A549 (cell line): ENCODE data around the gene GPR176. TPM values are rescaled to one million over a fixed set of nuclear protein-coding genes. Genes with fewer than 3 reads are reported as not detected.

Experiments used
- ATAC-seq, 2 experiments: fragments of 200-7000 bp in 1 of 2; fragments of >200 bp in 1 of 2; cut with Nextera tagmentation in 1 of 2; cut with Tn5 transposase in 1 of 2; 3 replicates each; pipeline versions ENCODE4 v1.8.0 to v1.9.1; 2018 to 2020; ENCODE audit warnings: mild to moderate bottlenecking in 1 of 2, moderate library complexity in 1 of 2
- CTCF ChIA-PET: fragments of 300-600 bp; sonication (Branson Sonifier 250); formaldehyde crosslinking; extraction: SDS; loops from one replicate; lab custom pipeline; 2021; ENCODE audit warnings: antibody characterized with exemption, inconsistent platforms; lab: Yijun Ruan, JAX
- POLR2A ChIA-PET: fragments of 350-600 bp; formaldehyde crosslinking; extraction: SDS; loops from one replicate; lab custom pipeline; 2021; ENCODE audit warnings: antibody characterized with exemption, inconsistent platforms; lab: Yijun Ruan, JAX
- DNase-seq, 2 experiments: peaks; one replicate each; pipeline versions ENCODE4 v3.0.0 to v3.0.0-alpha.2; 2011 to 2016; ENCODE audit warnings: low read depth in 1 of 2, low spot score in 1 of 2
- FAIRE-seq: peaks from 2 replicates; lab custom pipeline; 2011; peaks lifted over from hg19 to GRCh38; lab: Jason Lieb, UNC
- H3K27ac ChIP-seq, 2 experiments: fragments of >200 bp; sonication (Bioruptor Twin); formaldehyde crosslinking; 3 replicates each; pipeline ENCODE4 v1.5.1; 2016 to 2017
- H3K4me1 ChIP-seq: fragments of >200 bp; sonication (Bioruptor Twin); formaldehyde crosslinking; 3 replicates; pipeline ENCODE4 v1.6.1; 2016
- H3K4me2 ChIP-seq: fragments of >200 bp; sonication (Bioruptor Twin); formaldehyde crosslinking; 3 replicates; pipeline ENCODE4 v1.6.1; 2016
- H3K4me3 ChIP-seq: fragments of >200 bp; sonication (Bioruptor Twin); formaldehyde crosslinking; 3 replicates; pipeline ENCODE4 v1.5.1; 2016
- H3K9me3 ChIP-seq: fragments of >200 bp; sonication (Bioruptor Twin); formaldehyde crosslinking; 3 replicates; pipeline ENCODE4 v1.6.1; 2016
- ATOH8 ChIP-seq: fragments of 250-450 bp; sonication (Bioruptor Pico); IDR thresholded peaks from 2 replicates; pipeline ENCODE4 v1.5.0; 2020; ENCODE audit warnings: low read depth, mild to moderate bottlenecking, moderate library complexity
- CEBPB ChIP-seq, 2 experiments: fragments of >200 bp in 1 of 2; sonication (Bioruptor Twin) in 1 of 2; formaldehyde crosslinking in 1 of 2; IDR thresholded peaks; 2 replicates each; pipeline ENCODE4 v1.6.1; 2012 to 2016
- CHD2 ChIP-seq: fragments of 150-350 bp; IDR thresholded peaks from 2 replicates; pipeline ENCODE4 v1.6.1; 2014; ENCODE audit warnings: low read length; ENCODE audit not compliant: partially characterized antibody
- ELK1 ChIP-seq: fragments of 150-350 bp; IDR thresholded peaks from 2 replicates; pipeline ENCODE4 v1.6.1; 2014; ENCODE audit warnings: low read depth, mild to moderate bottlenecking, low read length
- FOSB ChIP-seq: fragments of 250-450 bp; sonication (Bioruptor Pico); IDR thresholded peaks from 2 replicates; pipeline ENCODE4 v1.5.0; 2020; ENCODE audit warnings: mild to moderate bottlenecking, moderate library complexity
- FOSL2 ChIP-seq, 2 experiments: fragments of 450-650 bp in 1 of 2; fragments of >200 bp in 1 of 2; sonication (Bioruptor Twin) in 1 of 2; formaldehyde crosslinking; IDR thresholded peaks; 2 replicates each; pipeline versions ENCODE4 v1.5.0 to v1.6.1; 2016 to 2020; ENCODE audit warnings: mild to moderate bottlenecking in 1 of 2, moderate library complexity in 1 of 2
- GATA3 ChIP-seq: IDR thresholded peaks from 2 replicates; pipeline ENCODE4 v1.6.1; 2012; ENCODE audit warnings: borderline replicate concordance
- HDAC2 ChIP-seq: fragments of 200-600 bp; sonication (generic); IDR thresholded peaks from 2 replicates; pipeline ENCODE4 v1.6.1; 2016
- HOXA7 ChIP-seq: fragments of 250-450 bp; sonication (Bioruptor Pico); IDR thresholded peaks from 2 replicates; pipeline ENCODE4 v1.5.0; 2020; ENCODE audit warnings: mild to moderate bottlenecking, moderate library complexity
- JUN ChIP-seq, 2 experiments: fragments of >200 bp; sonication (Bioruptor Twin); formaldehyde crosslinking; IDR thresholded peaks; 2 replicates in 1 of 2; 3 replicates in 1 of 2; pipeline ENCODE4 v1.6.1; 2016 to 2017
- JUNB ChIP-seq: fragments of >200 bp; sonication (Bioruptor Twin); formaldehyde crosslinking; IDR thresholded peaks from 2 replicates; pipeline ENCODE4 v1.6.1; 2016
- MAZ ChIP-seq: fragments of 150-350 bp; IDR thresholded peaks from 2 replicates; pipeline ENCODE4 v1.6.1; 2014; ENCODE audit warnings: antibody characterized with exemption, low read depth, low read length, borderline replicate concordance
- MYC ChIP-seq: IDR thresholded peaks from 2 replicates; pipeline ENCODE4 v1.6.1; 2012; ENCODE audit warnings: mild to moderate bottlenecking, inconsistent platforms, low read length, improper control_type of control experiment, borderline replicate concordance
- PHF8 ChIP-seq: fragments of 200-600 bp; sonication (generic); IDR thresholded peaks from 2 replicates; pipeline ENCODE4 v1.6.1; 2016; ENCODE audit warnings: low read depth, mild to moderate bottlenecking, antibody characterized with exemption, moderate library complexity, borderline replicate concordance
- RAD21 ChIP-seq, 2 experiments: fragments of >200 bp in 1 of 2; sonication (Bioruptor Twin) in 1 of 2; formaldehyde crosslinking in 1 of 2; IDR thresholded peaks in 1 of 2; conservative IDR thresholded peaks in 1 of 2; 2 replicates in 1 of 2; 3 replicates in 1 of 2; pipeline ENCODE4 v1.6.1; 2012 to 2018; ENCODE audit warnings: inconsistent platforms in 1 of 2
- RFX5 ChIP-seq: fragments of 450-650 bp; IDR thresholded peaks from 2 replicates; pipeline ENCODE4 v1.7.1; 2014; ENCODE audit warnings: antibody characterized with exemption, mild to moderate bottlenecking, moderate library complexity
- SREBF2 ChIP-seq: fragments of 450-650 bp; IDR thresholded peaks from 2 replicates; pipeline ENCODE4 v1.6.1; 2014; ENCODE audit warnings: mild to moderate bottlenecking, moderate library complexity
- TFCP2L1 ChIP-seq: fragments of 250-450 bp; sonication (Bioruptor Pico); IDR thresholded peaks from 2 replicates; pipeline ENCODE4 v1.5.0; 2021; ENCODE audit warnings: mild to moderate bottlenecking
- ZC3H11A ChIP-seq: fragments of 450-650 bp; IDR thresholded peaks from 2 replicates; pipeline ENCODE4 v1.6.1; 2014; ENCODE audit warnings: antibody characterized with exemption, mild to moderate bottlenecking
- ZFP36 ChIP-seq: fragments of 450-650 bp; IDR thresholded peaks from 2 replicates; pipeline ENCODE4 v1.6.1; 2014; ENCODE audit warnings: borderline replicate concordance; ENCODE audit not compliant: partially characterized antibody
- ZSCAN20 ChIP-seq: fragments of 250-450 bp; sonication (Bioruptor Pico); IDR thresholded peaks from 2 replicates; pipeline ENCODE4 v1.8.0; 2022; ENCODE audit warnings: mild to moderate bottlenecking, moderate library complexity
- WGBS: methylation state at CpG from one replicate; pipeline ENCODE4 v1.1.6; 2017; ENCODE audit errors: missing lambda C conversion rate; 5-methylcytosine and 5-hydroxymethylcytosine counted together
- polyA plus RNA-seq, 4 experiments: library from polyadenylated mRNA; depleted of rRNA in 3 of 4; stranded (reverse); fragments of >200 nt; fragmentation: RNase III in 1 of 4; extraction: RNeasy Plus Mini Kit Qiagen cat#74134 plus additional on column Dnase treatment in 1 of 4; gene quantifications; 2 replicates in 3 of 4; 3 replicates in 1 of 4; pipeline ENCODE4 v1.2.3, GENCODE V29; 2011 to 2017

Gene GPR176
- polyA plus RNA-seq, 2 of the 4 experiments (the other 2 are of a cell fraction), result 1.5 to 8.1 TPM

GRCh38 chr15:39868396-39868795, 51.7 kb downstream of the GPR176 start:
- Histone ChIP-seq H3K4me1 (no peaks in the 10 kb centered on the region), H3K4me2 (no peak overlapping the region), H3K27ac (no peak overlapping the region), H3K9me3 (no peaks in the 10 kb centered on the region)
- FAIRE-seq (no peak), ATAC-seq (no peak)
- POLR2A ChIA-PET, result no interaction called here
- 83% methylated on average over 2 of the region's 2 CpGs for WGBS
- no peak for TF ChIP-seq FOSL2 (IDR thresholded peaks at IDR 0.05)
- TF ChIP-seq FOSL2 (CRISPR knock-in tag; IDR thresholded peaks at IDR 0.05), result no peak
- no peak for TF ChIP-seq ZSCAN20 (CRISPR knock-in tag)
- no peak for TF ChIP-seq HOXA7
- TF ChIP-seq, all 56 proteins: peak for 0
- CTCF ChIA-PET, result no interaction called here
- no peak overlapping the region for H3K4me3 ChIP-seq
- DNase-seq, result no peak

- WGBS, result 89% methylated on average over 1 of the region's 1 CpG
- Histone ChIP-seq H3K4me3 (no peak overlapping the region), H3K27ac (no peak overlapping the region), H3K9me3 (no peaks in the 10 kb centered on the region), H3K4me1 (no peaks in the 10 kb centered on the region), H3K4me2 (no peak overlapping the region)
- FAIRE-seq (no peak), ATAC-seq (no peak), DNase-seq (no peak)
- ChIA-PET POLR2A (no interaction called here), CTCF (no interaction called here)
- no peak for TF ChIP-seq CHD2
- no peak for TF ChIP-seq GATA3
- no peak for TF ChIP-seq TFCP2L1 (CRISPR knock-in tag)
- no peak for TF ChIP-seq RFX5
- TF ChIP-seq ZSCAN20 (CRISPR knock-in tag), result no peak
These were observed 56.0 kb downstream of the GPR176 start for GRCh38 chr15:39864116-39864515.

GRCh38 chr15:39860871-39861270, 59.2 kb downstream of the GPR176 start:
- Histone ChIP-seq H3K4me1 (no peaks in the 10 kb centered on the region), H3K4me3 (no peak overlapping the region), H3K9me3 (no peaks in the 10 kb centered on the region), H3K27ac (no peak overlapping the region), H3K4me2 (no peak overlapping the region)
- FAIRE-seq (no peak), ATAC-seq (no peak), DNase-seq (no peak)
- ChIA-PET CTCF (no interaction called here), POLR2A (no interaction called here)
- WGBS, result 92% methylated on average over 1 of the region's 1 CpG
- no peak for TF ChIP-seq PHF8
- no peak for TF ChIP-seq ZFP36
- no peak for TF ChIP-seq TFCP2L1 (CRISPR knock-in tag)
- TF ChIP-seq FOSB (CRISPR knock-in tag), result no peak
- no peak for TF ChIP-seq JUN (IDR thresholded peaks at IDR 0.05)
- no peak for TF ChIP-seq RFX5
- no peak for TF ChIP-seq CEBPB (IDR thresholded peaks at IDR 0.05)
- TF ChIP-seq SREBF2, result no peak
- TF ChIP-seq ELK1, result no peak
- TF ChIP-seq RAD21 (conservative IDR thresholded peaks at IDR 0.05 in 1 of 2, IDR thresholded peaks at IDR 0.05 in 1 of 2), result no peak
- no peak for TF ChIP-seq JUNB
- TF ChIP-seq MYC, result no peak
- TF ChIP-seq HDAC2, result no peak
- no peak for TF ChIP-seq ATOH8 (CRISPR knock-in tag)
- no peak for TF ChIP-seq ZC3H11A
- TF ChIP-seq MAZ, result no peak
- TF ChIP-seq, all 56 proteins: peak for 0
